NB4 (cell line): Measurements from ENCODE around the gene STK11IP.

ENCODE experiments used
- DNase-seq: peaks from one replicate; pipeline ENCODE4 v3.0.0; 2010; ENCODE audit warnings: low read depth
- H3K4me3 ChIP-seq: one replicate; pipeline ENCODE4 v1.5.1; 2011; ENCODE audit warnings: mild to moderate bottlenecking, low read depth, low read length, moderate library complexity
- CTCF ChIP-seq: IDR thresholded peaks from one replicate; pipeline ENCODE4 v1.5.1; 2012; ENCODE audit warnings: low read depth, low read length
- MAX ChIP-seq: IDR thresholded peaks from 2 replicates; pipeline ENCODE4 v1.6.1; 2011; ENCODE audit warnings: low read depth, low read length
- MYC ChIP-seq: IDR thresholded peaks from 2 replicates; pipeline ENCODE4 v1.6.1; 2011; ENCODE audit warnings: low read depth, low read length
- POLR2A ChIP-seq: IDR thresholded peaks from 2 replicates; pipeline ENCODE4 v1.6.1; 2011; ENCODE audit warnings: mild to moderate bottlenecking; ENCODE audit not compliant: insufficient read length; ENCODE audit errors: extremely low read depth

Gene STK11IP

DNA sequence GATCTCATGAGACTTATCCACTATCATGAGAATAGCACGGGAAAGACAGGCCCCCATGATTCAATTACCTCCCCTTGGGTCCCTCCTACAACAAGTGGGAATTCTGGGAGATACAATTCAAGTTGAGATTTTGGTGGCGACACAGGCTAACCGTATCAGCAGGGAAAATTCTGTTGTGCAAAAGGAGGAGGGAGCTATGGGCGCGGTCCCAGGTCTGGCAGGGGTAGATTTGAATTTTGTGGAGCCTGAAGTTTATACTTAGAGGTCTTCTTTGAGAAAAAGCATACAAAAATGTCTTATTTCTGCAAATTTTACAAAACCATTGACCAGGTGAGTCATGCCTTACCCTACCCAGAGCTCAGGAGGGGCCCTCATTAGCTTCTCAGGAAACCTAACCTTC is 66.4 kb downstream of the STK11IP start:
- H3K4me3 ChIP-seq, result no peak overlapping the region
- no peak for TF ChIP-seq MYC
- no peak for TF ChIP-seq POLR2A
- DNase-seq, result no peak

DNA sequence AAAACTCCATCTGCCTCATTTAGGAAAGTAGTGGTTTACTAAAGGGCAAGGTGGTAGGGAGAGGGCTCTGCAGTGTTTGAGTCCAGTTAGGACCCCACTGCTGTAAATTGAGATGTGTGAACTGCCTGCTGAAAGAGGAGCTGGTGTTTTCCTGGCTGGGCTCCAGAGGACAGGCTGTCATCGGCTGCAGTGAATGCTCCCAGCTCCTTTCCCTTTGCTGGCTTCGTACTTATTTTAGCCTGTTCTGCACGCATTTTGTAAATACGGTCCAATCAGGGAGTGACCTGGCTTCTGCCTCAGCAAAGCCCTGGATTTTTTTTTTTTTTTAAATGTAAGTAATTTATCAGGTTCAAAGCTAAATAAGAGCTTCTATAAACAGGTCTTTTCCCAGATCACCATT is 67.3 kb downstream of the STK11IP start:
- H3K4me3 ChIP-seq, result no peak overlapping the region
- no peak for DNase-seq
- no peak for TF ChIP-seq POLR2A
- no peak for TF ChIP-seq MAX
- TF ChIP-seq MYC, result no peak
- TF ChIP-seq CTCF, result no peak

DNA sequence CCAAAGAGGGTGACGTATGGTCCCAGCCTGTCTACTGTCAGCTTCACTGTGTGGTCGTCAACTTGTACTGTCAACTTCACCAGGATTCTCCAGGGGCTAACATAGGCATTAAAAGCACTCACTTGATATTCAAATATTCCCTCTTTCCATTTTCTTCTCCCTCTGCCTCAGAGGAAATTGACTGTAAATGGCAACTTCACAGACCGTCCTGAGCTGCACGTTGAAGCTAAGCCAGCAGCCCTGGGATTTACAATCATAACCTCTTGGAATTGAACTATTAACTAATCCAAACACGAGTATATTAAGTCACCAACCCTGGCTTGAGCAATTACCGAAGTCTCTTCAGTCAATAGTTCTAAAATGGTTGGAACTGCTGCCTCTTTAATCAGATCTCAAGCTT is 68.3 kb downstream of the STK11IP start:
- no peak for DNase-seq
- TF ChIP-seq MYC, result no peak
- TF ChIP-seq MAX, result no peak
- TF ChIP-seq POLR2A, result no peak
- no peak for TF ChIP-seq CTCF
- H3K4me3 ChIP-seq, result no peak overlapping the region
